Stimulated activated CD8-positive, alpha-beta memory T cell treated with anti-CD3 and anti-CD28 coated beads, Interleukin-7, amount 100 ng/mL, for 48 hours (primary cell): ENCODE results near the gene IGFL3.
"Not testable (repeated sequence)": the region's sequence is repeated elsewhere in the genome, so short reads cannot be mapped to it uniquely, and the experiment has no call there.

ENCODE experiments used
- DNase-seq, 2 donors: peaks; one replicate each; pipeline ENCODE4 v3.0.0-alpha.2; 2020; ENCODE audit warnings: low read depth in 1 of 2; ENCODE audit errors: extremely low read depth in 1 of 2

Gene IGFL3

GRCh38 chr19:46124638-46125115 lies at the start of gene IGFL3:
Gene IGFL3 (minus strand): TSS chr19:46124688. CDS start chr19:46124649, 39 bp downstream.
- DNase-seq, result no peak

- no peak for DNase-seq
Measured at GRCh38 chr19:46173886-46174480, 49.5 kb upstream of the IGFL3 start.

GRCh38 chr19:46162731-46163130 lies 38.2 kb upstream of the IGFL3 start:
- no peak for DNase-seq

- not testable (repeated sequence) for DNase-seq
Measured at GRCh38 chr19:46161642-46162257, 37.3 kb upstream of the IGFL3 start.

- no peak for DNase-seq
Measured at GRCh38 chr19:46160233-46160775, 35.8 kb upstream of the IGFL3 start.

GRCh38 chr19:46159418-46160232 lies 35.1 kb upstream of the IGFL3 start:
- DNase-seq, result no peak

GRCh38 chr19:46155237-46155636 lies 30.7 kb upstream of the IGFL3 start:
- no peak for DNase-seq

- no peak for DNase-seq
Measured at GRCh38 chr19:46150606-46151005, 26.1 kb upstream of the IGFL3 start.

GRCh38 chr19:46147791-46148288 lies 23.4 kb upstream of the IGFL3 start, which contains the start of gene IGFL2:
Gene IGFL2 (plus strand): TSS chr19:46148238. CDS start chr19:46148279, 41 bp downstream.
- DNase-seq, result peak in 1 of 2 donors; percentile 4

GRCh38 chr19:46147166-46147740 lies 22.8 kb upstream of the IGFL3 start:
- DNase-seq, result no peak

GRCh38 chr19:46144756-46145155 lies 20.3 kb upstream of the IGFL3 start:
- no peak for DNase-seq

GRCh38 chr19:46142294-46142693 lies 17.8 kb upstream of the IGFL3 start:
- DNase-seq, result no peak

- no peak for DNase-seq
Measured at GRCh38 chr19:46141421-46141820, 16.9 kb upstream of the IGFL3 start.

GRCh38 chr19:46137915-46138473 lies 13.5 kb upstream of the IGFL3 start:
- DNase-seq, result no peak

GRCh38 chr19:46134527-46134926 lies 10.0 kb upstream of the IGFL3 start:
- no peak for DNase-seq

GRCh38 chr19:46133777-46134241 lies 9.3 kb upstream of the IGFL3 start:
- no peak for DNase-seq

GRCh38 chr19:46133101-46133627 lies 8.7 kb upstream of the IGFL3 start:
- DNase-seq, result no peak

GRCh38 chr19:46132508-46133100 lies 8.1 kb upstream of the IGFL3 start:
- DNase-seq, result no peak

- DNase-seq, result no peak
Measured at GRCh38 chr19:46131485-46132143, 7.1 kb upstream of the IGFL3 start.
